Myocyte (in vitro differentiated cells): Measurements from ENCODE around the gene GABRG3. TPM values are rescaled to one million over a fixed set of nuclear protein-coding genes. Genes with fewer than 3 reads are reported as not detected.

Experiments
- DNase-seq: peaks from one replicate; pipeline ENCODE4 v3.0.0-alpha.2; 2012; ENCODE audit warnings: low read depth
- total RNA-seq: library from RNA; depleted of rRNA; stranded (reverse); fragments of >200 nt; gene quantifications from 2 replicates; pipeline ENCODE4 v1.2.3, GENCODE V29; 2014

The GABRG3 gene
- total RNA-seq, 1 donor from 2014 or later, result not detected

DNA sequence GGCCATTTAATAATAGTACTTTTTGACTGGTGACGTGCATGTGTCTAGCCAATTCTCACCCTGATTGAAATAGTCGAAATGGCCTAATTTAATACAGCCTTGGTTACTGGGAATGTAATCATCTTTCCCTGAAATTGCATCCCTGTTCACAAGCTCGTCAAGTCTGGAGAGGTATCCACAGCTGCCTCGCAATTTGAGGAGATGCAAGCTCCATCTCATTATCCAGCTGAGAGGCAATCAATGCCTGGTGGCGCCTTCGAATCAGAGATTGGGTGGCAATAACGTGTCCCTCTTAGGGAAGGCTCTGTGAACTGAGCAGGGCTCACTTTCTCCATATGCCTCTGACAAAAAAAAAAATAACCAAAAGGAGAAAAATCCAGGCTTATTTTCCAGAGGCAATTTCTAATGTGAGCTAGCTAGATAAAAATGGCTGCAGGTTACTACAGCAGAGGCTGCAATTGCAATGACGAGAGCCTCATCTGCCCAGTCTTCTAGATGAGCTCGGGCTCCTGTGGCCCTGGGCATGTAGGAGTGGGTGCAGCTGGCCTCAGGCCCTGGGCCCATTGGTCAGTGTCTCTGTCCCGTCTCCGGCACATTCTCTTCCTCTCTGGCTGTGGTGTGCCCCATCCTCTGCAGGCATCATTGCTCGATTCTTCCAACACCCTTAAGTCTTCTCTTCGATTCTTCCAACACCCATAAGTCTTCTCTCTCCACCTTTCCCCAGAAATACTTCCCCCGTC, 487.5 kb downstream of the GABRG3 start:
- no peak for DNase-seq

DNA sequence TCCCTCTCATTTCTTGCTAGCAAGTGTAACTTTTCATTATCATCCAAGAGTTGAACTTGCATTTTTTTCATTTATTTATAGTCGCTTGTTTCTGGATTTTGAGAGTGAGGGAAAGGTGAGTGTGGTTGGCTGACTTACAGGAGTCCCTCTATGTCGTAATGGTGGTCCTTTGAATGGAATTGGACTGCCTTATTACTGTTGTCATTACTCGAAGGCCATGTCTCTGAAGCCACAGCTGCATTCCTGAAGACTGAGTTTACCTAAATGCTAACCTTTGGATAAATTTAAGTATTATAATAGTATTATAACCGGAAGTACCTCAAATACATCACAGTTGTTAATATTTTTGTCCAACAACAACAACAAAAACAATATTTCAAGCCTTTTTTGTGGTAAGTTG, 488.9 kb downstream of the GABRG3 start:
- no peak for DNase-seq

DNA sequence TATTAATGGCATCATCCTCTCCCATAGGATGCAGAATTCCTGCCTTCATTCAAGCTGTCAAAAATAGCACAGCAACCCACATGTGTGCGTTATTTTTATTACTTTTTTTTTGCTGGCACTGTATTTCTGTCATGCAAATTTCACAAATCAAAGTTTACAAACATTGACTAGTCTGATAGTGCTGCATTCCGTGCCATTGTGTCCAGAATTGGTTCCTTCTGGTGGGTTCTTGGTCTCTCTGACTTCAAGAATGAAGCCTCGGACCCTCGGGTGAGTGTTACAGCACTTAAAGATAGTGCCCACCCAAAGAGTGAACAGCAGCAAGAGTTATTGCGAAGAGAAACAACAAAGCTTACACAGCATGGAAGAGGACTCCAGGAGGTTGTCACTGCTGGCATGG, 490.2 kb downstream of the GABRG3 start:
- no peak for DNase-seq

DNA sequence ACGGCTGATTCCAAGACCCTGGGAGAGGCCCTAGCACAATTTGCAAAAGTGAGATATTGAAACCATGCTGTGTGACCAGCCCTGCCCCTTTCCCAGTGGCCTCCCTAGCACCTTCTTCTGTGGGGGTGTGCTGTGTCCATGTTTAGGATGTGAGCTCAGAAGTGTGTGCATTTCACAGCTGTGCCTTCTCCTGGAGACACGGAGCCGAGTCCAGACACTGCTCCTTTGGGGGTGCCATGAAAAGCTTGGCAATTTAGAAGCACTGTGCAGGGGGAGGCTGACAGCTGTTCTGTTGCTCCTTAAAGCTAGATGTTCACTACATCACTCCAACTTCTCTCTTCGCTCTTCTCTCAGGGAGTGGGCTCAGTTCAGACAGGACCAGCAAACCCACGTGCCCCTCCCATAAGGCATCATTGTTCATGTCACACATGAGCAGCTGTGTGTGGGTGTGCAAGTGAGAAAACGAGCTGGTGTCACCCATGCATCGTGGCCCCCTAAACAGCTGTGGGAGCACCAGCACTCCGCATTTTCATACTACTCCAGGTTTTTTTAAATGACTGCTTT, 492.6 kb downstream of the GABRG3 start:
- no peak for DNase-seq

DNA sequence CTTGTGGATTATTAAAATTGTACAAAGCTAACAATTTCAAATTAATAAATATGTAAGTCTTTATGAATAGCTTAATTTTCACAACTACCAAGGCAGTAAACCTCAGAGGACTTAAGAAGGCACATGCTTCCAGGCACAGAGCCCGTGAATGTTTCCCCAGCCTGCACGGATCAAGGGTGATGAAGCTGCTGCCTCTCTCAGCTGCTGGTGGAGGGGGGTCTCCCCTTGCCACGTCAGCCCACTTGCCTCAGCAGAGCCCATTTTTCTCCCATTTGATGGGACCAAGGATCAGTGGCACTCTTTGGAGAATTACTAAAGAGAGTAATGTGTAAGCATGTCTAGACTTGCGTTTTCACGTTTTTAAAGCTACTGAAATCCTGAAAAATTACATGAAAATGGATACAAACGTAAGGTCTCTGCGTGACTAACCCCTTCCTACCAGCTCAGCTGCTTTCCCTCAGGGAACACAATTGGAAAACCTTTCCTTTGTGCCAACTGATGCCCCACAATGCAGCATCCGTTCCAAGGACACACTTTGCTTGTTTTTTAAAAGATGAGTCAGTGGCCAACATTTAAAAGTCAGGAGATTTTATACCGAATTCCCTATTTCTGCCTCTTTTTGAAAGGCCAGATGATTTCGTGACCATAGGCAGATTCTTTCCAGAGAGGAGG, 494.1 kb downstream of the GABRG3 start:
- no peak for DNase-seq

DNA sequence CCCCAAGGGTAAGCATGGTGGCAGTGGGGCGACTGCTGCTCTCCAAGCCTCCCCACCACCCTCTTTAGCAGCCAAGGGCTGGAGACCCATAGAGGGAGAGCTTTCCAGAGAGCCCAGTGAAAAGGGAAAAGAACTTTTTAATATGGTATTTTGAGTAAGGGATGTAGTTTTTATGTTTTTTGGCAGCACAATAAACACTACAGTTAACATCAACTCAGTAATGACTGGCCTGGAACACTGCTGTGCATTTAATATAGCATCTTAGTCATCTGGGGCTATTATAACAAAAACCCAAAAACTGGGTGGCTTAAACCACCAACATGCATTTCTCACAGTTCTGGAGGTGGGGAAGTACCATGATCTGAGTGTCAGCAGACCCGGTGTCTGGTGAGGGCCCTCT, 495.8 kb downstream of the GABRG3 start:
- DNase-seq, result no peak

DNA sequence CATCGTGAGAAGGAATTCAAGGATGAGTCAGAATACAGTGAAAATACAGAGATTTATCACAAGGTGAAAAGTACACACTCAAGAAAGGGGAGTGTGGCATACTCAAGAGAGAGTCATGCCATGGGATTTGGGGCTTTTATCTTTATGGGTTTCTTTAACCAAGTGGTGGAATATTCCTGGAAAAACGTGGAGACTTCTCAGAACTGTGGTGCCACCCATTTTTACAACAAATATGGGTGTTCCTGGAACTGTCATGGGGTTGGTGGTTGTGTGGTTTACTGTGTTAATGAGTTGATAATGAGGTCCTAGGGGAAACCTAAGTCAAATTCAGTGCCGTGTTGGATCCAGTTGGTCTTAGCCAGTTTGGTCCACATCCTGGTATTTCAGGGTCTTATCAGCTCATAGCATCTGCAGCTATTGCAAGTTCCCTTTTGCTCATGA, 497.2 kb downstream of the GABRG3 start:
- no peak for DNase-seq

DNA sequence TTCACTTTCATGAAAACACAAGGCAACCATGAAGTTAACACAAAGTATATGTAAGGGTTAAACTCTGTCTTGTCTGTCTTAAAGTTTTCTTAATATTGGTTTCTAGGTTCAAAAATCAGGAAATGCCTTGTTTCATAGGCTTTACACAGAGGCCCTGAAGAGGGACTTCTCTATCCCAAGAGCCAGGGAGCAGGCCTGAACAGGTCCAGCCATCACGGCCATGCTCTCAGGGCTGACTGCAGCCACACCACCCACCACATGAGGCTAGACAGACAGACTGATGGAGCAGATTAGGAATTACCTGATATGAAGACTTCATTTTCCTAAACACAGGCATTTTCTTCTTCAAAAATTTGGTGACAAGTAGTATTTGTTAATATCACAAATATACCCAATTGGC, 502.9 kb downstream of the GABRG3 start:
- no peak for DNase-seq

DNA sequence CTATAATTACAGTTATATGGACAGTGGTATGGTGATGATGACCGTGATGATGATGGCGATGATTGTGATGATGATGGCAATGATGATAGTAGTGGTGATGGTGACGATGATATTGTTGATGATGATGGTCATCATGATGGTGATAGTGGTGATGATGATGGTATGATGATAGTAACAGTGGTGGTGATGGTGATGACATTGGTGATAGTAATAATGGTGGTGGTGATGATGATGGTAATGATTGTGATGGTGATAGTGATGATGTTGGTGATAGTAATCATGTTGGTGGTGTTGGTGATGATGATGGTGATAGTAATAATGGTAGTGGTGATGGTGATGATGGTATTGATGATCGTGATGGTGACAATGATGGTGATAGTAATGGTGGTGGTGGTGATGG, 504.4 kb downstream of the GABRG3 start:
- no peak for DNase-seq

DNA sequence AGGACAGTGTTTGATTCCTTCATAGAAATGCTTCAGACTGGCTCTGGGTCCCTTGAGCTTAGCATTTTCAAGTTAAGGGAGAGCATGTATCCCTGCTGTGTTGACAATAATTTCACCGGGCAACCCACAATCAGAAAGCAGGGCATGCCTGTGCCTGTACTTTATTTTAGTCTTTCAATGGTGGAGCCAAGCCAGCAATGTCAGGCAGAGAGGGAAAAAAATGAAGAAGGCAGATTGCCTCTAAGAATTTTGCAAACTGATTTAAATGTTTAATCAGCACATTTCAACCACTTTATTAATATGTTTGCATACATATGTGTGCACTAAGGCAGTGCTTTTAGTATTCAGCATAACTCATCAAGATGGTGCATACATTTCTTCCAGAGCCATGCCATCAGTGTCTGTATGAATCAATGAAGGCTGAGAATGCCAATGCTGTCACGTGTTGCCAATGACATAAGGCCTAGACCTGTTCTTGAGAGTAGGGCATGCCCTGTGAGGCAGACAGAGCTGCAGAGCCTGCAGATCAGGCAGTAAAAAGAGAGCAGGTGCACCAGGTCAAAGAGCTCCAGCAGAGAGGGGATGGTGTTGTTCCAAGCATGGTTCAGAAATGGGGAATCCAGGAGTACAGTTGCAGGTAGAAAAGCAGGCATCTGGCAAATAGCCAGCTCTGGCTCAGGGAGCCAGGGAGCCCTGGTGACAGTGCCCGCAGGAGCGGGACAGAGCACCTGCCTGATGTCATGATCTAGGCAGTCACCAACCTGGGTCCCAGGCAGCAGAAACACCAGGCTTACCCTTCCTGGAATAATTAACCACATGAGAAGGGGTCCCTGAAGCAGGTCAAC, 508.5 kb downstream of the GABRG3 start:
- no peak for DNase-seq

DNA sequence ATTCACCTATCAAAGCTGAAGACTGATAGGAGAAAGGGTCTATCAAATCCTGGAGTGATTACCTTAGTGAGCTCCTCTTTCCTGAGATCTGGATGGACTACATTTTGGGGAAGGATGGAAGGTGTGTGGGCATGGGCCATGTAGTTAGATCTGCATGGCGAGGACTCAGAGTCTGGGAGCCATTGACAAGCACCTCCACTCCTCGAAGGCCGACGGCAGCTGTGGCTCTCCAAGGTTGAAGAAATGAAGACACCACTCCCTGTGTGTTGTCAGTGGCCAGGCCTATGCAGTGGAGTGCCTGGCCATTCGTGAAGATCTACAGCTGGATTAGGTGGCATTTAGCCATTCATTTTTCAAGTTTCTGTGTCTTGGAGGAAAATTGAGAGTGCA, 509.2 kb downstream of the GABRG3 start:
- no peak for DNase-seq

DNA sequence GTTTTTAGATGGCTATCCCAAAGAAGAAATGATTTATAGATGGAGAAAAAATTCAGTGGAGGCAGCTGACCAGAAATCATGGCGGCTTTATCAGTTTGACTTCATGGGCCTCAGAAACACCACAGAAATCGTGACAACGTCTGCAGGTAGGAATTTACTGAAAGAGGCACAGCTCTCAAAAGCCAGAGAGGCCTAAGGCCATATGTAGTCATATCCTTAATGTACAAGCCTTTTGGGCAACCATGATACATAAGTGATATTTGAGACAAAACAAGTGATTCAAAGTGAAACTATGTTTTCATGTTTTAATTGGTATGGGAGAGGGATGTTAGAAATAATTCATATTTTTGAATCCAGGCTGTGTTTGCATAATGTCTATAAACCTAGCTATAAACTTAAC, 509.7 kb downstream of the GABRG3 start:
- DNase-seq, result no peak

DNA sequence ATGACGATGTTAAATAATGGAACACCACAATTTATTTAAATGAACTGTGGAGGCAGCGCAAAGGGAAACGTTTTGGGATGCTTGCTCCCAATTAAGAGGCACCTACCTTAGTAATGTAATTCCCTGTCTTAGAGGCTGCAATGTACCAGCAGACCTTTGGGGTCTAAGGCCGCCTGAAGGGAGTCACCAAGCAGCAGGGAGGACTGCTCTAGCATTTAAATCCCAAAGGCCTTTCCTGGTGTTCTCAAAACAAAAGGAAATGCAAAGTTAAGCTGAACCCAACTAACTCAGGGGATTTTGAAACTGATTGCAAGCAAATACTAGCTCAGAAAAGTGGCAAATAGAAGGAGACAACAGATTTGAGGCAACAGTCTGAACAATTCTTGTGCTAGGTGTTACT, 510.8 kb downstream of the GABRG3 start:
- DNase-seq, result no peak

DNA sequence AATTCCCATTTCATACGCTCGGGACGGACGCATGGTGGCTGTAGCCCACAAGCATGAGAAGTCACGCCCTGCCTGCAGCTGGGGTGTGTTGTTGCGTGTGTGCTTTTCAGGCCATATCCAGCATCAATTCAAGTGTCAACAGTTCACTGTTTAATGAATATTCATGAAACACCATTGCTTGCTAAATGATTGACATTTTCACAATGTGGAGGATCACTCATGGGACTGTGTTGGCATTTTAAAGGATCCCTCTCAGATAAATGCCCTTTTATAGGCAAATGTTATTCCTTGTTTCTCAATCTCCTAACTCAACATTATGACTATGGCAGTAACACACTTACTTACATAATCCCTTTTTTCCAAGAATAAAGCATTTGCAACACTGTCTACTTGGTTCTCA, 511.3 kb downstream of the GABRG3 start:
- DNase-seq, result no peak

DNA sequence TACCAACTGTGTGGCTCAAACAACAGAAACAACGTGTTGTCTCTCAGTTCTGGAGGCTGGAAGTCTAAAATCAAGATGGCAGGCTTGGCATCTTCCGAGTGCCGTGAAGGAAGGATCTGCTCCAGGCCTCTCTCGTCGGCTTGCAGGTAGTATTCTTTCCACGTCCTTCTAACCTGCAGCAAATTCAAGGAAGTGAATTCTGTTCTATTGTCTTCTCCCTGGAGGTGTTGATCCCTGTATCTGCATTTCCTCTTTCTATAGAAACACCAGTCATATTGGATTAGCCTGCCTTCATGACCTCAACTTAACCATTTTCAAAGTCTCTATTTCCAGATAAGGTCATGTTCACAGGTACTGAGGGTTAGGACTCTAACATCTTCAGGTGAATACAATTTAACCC, 512.1 kb downstream of the GABRG3 start:
- no peak for DNase-seq

DNA sequence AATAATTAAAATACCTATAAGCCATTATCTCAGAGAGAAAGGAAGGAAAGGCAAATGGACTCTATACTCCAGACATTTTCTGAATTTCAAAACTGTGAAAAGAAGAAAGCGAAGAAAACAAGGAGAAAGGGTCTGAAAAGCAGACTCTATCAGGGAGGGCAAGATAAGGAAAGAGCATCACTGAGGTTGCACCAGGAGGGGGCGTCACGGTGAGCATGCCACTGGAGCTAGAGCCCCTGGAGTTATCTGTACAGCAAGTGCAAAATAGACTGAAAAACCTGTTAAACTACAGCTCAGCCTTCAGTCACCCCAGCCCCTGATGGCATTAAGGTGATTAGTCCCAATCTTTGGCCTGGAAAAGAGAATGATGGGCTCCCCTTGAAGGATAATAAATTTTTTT, 514.3 kb downstream of the GABRG3 start:
- DNase-seq, result no peak

DNA sequence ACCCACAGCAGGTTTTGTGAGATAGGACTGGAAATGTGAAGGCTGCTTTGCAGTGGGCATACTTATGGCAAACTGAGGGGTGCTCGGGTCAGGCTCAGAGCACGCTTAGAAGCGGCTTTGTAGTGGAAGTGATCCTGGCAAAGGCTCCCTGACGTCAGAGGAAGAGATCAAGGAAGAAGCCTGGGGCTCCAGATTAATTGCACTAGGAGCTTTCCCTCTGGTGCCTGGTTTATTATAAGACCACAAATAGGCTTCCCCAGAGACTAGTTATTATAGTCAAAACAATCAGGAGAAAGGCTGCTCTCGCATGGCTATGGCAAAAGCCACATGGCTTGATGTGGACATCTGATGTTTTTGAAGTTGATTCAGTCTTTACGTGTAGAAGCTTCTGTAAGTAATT, 515.1 kb downstream of the GABRG3 start:
- DNase-seq, result no peak

DNA sequence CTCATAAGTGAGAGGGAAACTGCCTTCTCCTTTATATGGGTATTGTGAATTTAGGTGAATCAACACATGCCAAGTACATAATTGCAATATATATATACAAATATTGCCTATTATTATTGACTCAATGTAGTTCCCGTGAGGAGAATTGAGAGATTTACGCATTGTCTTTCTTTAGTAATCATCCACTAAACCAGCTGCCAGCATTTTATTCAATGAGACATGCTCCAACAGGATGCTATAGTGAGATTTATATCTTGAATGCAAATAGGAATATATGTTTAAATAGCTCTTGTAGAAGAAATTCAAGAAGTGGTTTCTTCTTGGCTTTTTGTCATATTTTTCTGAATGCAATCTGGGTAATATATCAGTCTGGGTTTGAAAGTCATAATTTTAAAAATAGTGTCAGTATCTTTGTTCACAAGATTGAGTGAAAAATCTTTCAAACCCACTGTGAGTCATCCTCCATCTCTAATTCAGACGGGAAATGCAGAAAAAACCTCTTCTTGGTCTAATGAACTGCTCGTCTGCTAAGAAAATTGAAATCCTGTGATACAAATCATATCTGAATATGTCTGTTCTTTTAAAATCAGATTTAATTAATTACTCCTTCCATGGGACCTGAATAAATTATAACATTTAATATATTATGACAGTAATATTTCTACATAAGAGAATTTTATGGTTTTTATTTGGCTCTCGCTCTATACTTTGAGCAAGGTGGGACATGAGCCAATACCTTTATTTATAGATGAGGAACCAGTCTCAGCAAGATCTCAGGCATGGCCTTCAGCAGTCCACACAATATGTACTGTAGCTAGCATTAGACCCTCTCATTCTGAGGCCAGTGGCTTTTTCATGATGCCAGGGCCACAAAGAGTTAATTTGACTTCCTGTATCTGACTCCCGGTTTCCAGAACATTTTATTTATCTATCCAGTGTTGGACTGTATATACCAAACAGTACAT, 516.0 kb downstream of the GABRG3 start:
- no peak for DNase-seq

DNA sequence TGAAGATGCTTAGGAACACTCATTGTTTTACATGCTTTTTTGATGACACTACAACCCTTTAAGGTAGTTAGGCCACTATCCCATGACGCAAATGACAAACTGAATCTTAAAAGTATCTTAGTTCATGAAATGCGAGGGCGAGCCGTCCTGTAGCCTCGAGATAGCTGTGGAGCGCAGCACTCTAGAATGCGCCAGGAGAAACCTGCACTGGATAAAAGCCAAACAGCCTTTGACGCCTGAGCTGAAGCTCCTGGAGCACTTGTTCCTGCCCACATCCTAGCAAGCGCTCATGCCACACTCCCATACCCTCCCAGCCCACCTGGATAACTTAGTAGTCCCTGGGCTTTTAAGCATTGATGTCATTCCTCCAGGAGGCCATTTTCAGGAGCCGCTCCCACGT, 516.9 kb downstream of the GABRG3 start:
- DNase-seq, result no peak

DNA sequence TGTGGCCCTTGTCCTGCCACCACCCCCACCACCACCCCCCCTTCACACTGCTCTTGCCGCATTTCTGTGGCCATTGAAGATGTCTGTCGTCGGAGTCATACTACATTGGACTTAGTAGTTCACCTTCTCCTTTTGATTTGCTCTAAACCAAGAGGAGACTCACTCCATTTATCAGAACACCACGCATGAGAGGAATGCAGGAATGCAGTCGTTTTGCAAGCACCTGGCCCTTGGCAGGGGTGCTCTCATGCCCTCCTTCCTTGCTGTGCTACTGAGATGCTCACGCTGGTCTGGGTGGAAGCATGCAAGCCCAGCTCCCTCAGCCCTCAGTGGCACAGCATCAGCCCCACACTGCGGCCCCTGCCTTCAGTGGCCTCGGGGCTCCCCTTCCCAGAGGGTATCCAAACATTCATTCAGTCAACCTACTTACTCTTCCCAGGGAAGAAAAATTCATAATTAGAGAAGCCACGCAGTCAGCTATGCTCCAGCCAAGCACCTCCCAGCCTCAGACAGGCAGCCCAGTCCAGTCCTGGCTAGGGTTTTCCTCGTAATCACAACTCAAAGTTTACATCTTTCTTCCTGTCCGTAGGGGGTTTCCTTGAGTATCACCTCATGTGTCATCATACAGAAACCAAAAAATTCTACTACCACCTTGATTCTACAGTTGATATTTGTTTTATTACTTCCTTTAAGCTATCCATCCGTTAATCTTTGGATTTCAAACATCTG, 520.0 kb downstream of the GABRG3 start:
- no peak for DNase-seq
